HEK293 (cell line): Measurements from ENCODE around the gene C17orf100.
A peak's percentile ranks its signal among the peaks of the same experiment; 100 is the strongest.
"Not testable (repeated sequence)": the region's sequence is repeated elsewhere in the genome, so short reads cannot be mapped to it uniquely, and the experiment has no call there.

Source experiments
- CTCF ChIA-PET: fragments of 350-600 bp; formaldehyde crosslinking; extraction: SDS; loops from one replicate; lab custom pipeline; 2021; ENCODE audit warnings: antibody characterized with exemption; lab: Yijun Ruan, JAX
- POLR2A ChIA-PET: fragments of 300-600 bp; formaldehyde crosslinking; extraction: SDS; loops from one replicate; lab custom pipeline; 2020; ENCODE audit warnings: antibody characterized with exemption, inconsistent platforms; lab: Yijun Ruan, JAX
- H3K27ac ChIP-seq: fragments of 200-500 bp; sonication (Bioruptor generic); 2 replicates; pipeline ENCODE4 v1.5.1; 2014; ENCODE audit warnings: low read depth, low read length, control low read depth, inconsistent platforms; ENCODE audit errors: extremely low read depth
- H3K36me3 ChIP-seq, 2 experiments: fragments of 200-500 bp in 1 of 2; sonication (Bioruptor generic) in 1 of 2; 1 replicate in 1 of 2; 2 replicates in 1 of 2; pipeline ENCODE4 v1.5.1; 2014 to 2017; ENCODE audit warnings: inconsistent platforms in 2 of 2, low read length in 2 of 2; ENCODE audit not compliant: control insufficient read depth in 2 of 2, insufficient read depth in 1 of 2
- H3K4me1 ChIP-seq: fragments of 200-500 bp; sonication (Bioruptor generic); 2 replicates; pipeline ENCODE4 v1.5.1; 2014; ENCODE audit warnings: mild to moderate bottlenecking, low read length, inconsistent platforms; ENCODE audit not compliant: control insufficient read depth, insufficient read depth
- H3K4me3 ChIP-seq: 2 replicates; pipeline ENCODE4 v1.5.1; 2011; ENCODE audit warnings: low read depth, mild to moderate bottlenecking, control low read depth, low read length, moderate library complexity
- H3K9me3 ChIP-seq: fragments of 200-500 bp; sonication (Bioruptor generic); 2 replicates; pipeline ENCODE4 v1.5.1; 2014; ENCODE audit warnings: low read depth, low read length, inconsistent platforms; ENCODE audit not compliant: control insufficient read depth, insufficient read depth
- KLF1 ChIP-seq: fragments of 450-650 bp; formaldehyde crosslinking; IDR thresholded peaks from 2 replicates; pipeline ENCODE4 v1.5.1; 2016; ENCODE audit warnings: missing biosample characterization, missing genetic modification characterization
- KLF9 ChIP-seq: fragments of 450-650 bp; formaldehyde crosslinking; IDR thresholded peaks from 2 replicates; pipeline ENCODE4 v1.5.1; 2016; ENCODE audit warnings: missing biosample characterization, missing genetic modification characterization, low read depth
- ZBTB17 ChIP-seq: fragments of 450-650 bp; formaldehyde crosslinking; IDR thresholded peaks from 2 replicates; pipeline ENCODE4 v1.5.1; 2016; ENCODE audit warnings: missing biosample characterization, missing genetic modification characterization
- ZFHX2 ChIP-seq: fragments of 450-650 bp; formaldehyde crosslinking; conservative IDR thresholded peaks from 2 replicates; pipeline ENCODE4 v1.5.1; 2016; ENCODE audit warnings: missing biosample characterization, missing genetic modification characterization
- ZFP3 ChIP-seq: fragments of 450-650 bp; formaldehyde crosslinking; IDR thresholded peaks from 2 replicates; pipeline ENCODE4 v1.5.1; 2016; ENCODE audit warnings: low read depth, missing biosample characterization, missing genetic modification characterization
- ZFP69B ChIP-seq: fragments of 450-650 bp; formaldehyde crosslinking; IDR thresholded peaks from 2 replicates; pipeline ENCODE4 v1.5.1; 2016; ENCODE audit warnings: missing biosample characterization, missing genetic modification characterization
- ZNF174 ChIP-seq: fragments of 450-650 bp; formaldehyde crosslinking; IDR thresholded peaks from 2 replicates; pipeline ENCODE4 v1.5.0; 2017; ENCODE audit warnings: missing biosample characterization, mild to moderate bottlenecking, missing genetic modification characterization
- ZNF214 ChIP-seq: fragments of 450-650 bp; formaldehyde crosslinking; IDR thresholded peaks from 2 replicates; pipeline ENCODE4 v1.5.1; 2017; ENCODE audit warnings: missing biosample characterization, mild to moderate bottlenecking, missing genetic modification characterization, borderline replicate concordance
- ZNF239 ChIP-seq: fragments of 450-650 bp; formaldehyde crosslinking; IDR thresholded peaks from 2 replicates; pipeline ENCODE4 v1.5.1; 2016; ENCODE audit warnings: missing biosample characterization, missing genetic modification characterization
- ZNF416 ChIP-seq: fragments of 450-650 bp; formaldehyde crosslinking; IDR thresholded peaks from 2 replicates; pipeline ENCODE4 v1.5.1; 2016; ENCODE audit warnings: missing biosample characterization, missing genetic modification characterization
- ZNF514 ChIP-seq: fragments of 450-650 bp; formaldehyde crosslinking; IDR thresholded peaks from 2 replicates; pipeline ENCODE4 v1.5.1; 2016; ENCODE audit warnings: missing biosample characterization, missing genetic modification characterization
- ZNF654 ChIP-seq: fragments of 450-650 bp; formaldehyde crosslinking; IDR thresholded peaks from 2 replicates; pipeline ENCODE4 v1.5.1; 2016; ENCODE audit warnings: low read depth, missing biosample characterization, missing genetic modification characterization
- ZNF692 ChIP-seq: fragments of 450-650 bp; formaldehyde crosslinking; IDR thresholded peaks from 2 replicates; pipeline ENCODE4 v1.5.1; 2016; ENCODE audit warnings: missing biosample characterization, missing genetic modification characterization
- ZSCAN30 ChIP-seq: fragments of 450-650 bp; IDR thresholded peaks from 2 replicates; pipeline ENCODE4 v1.5.1; 2018; ENCODE audit warnings: missing biosample characterization, mild to moderate bottlenecking, missing genetic modification characterization, moderate library complexity
- TF ChIP-seq, protein P1 (sequence below): fragments of 450-650 bp; formaldehyde crosslinking; IDR thresholded peaks from 2 replicates; pipeline ENCODE4 v1.5.1; 2016; ENCODE audit warnings: missing biosample characterization, missing genetic modification characterization
- TF ChIP-seq, protein P2 (sequence below): sonication (generic); formaldehyde crosslinking; IDR thresholded peaks from 2 replicates; pipeline ENCODE4 v1.8.1; 2022; ENCODE audit warnings: mild to moderate bottlenecking, moderate library complexity, missing genetic modification reagents
- TF ChIP-seq, protein P3 (sequence below): fragments of 450-650 bp; formaldehyde crosslinking; IDR thresholded peaks from 2 replicates; pipeline ENCODE4 v1.5.1; 2016; ENCODE audit warnings: missing biosample characterization, missing genetic modification characterization

Gene C17orf100

GRCh38 chr17:6660805-6661463, 9.4 kb downstream of the C17orf100 start:
- peak; percentile 46 for TF ChIP-seq ZFHX2 (tag by site-specific recombination)
- no peak for TF ChIP-seq ZNF174 (tag by site-specific recombination)
- CTCF ChIA-PET = interaction anchor here (0.7 to 1.8 kb wide), 5 partner anchors 10 to 385 kb away, joined by 3 to 9 read pairs (median 4); no protein-coding TSS in a partner anchor
- Histone ChIP-seq H3K36me3 (no peaks in the 10 kb centered on the region), H3K27ac (no peak overlapping the region), H3K4me1 (no peaks in the 10 kb centered on the region), H3K4me3 (no peak overlapping the region), H3K9me3 (no peaks in the 10 kb centered on the region)
- POLR2A ChIA-PET = no interaction called here

DNA sequence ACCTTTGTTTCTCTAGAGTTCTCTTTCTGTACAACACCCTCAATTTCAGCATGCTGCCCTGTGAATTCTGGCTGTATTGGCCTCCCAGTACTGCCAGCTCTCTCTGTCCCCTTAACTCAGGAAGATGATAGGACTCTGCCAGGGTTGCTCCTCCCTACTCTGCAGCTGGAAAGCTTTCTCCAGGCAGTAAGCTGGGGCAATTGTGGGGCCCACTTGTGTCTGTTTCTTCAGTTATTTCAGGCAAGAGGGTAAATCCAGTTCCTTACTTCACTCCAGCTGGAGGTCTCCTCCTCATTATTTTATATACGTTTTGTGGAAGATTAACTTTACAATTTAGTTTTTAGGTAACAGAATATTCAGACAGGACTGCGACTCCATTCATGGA, 9.9 kb downstream of the C17orf100 start:
- TF ChIP-seq ZNF416 (tag by site-specific recombination) (no peak), ZFP69B (tag by site-specific recombination) (peak; percentile 74; the same call in 1 of the 2 replicates), ZNF239 (tag by site-specific recombination) (no peak), ZNF692 (tag by site-specific recombination) (peak; percentile 75)
- TF ChIP-seq, protein P1, sequence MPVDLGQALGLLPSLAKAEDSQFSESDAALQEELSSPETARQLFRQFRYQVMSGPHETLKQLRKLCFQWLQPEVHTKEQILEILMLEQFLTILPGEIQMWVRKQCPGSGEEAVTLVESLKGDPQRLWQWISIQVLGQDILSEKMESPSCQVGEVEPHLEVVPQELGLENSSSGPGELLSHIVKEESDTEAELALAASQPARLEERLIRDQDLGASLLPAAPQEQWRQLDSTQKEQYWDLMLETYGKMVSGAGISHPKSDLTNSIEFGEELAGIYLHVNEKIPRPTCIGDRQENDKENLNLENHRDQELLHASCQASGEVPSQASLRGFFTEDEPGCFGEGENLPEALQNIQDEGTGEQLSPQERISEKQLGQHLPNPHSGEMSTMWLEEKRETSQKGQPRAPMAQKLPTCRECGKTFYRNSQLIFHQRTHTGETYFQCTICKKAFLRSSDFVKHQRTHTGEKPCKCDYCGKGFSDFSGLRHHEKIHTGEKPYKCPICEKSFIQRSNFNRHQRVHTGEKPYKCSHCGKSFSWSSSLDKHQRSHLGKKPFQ (tag by site-specific recombination) = no peak
- TF ChIP-seq, all 188 proteins: peak for 2
- no peaks in the 10 kb centered on the region for H3K9me3 ChIP-seq
- no peak overlapping the region for H3K27ac ChIP-seq
- POLR2A ChIA-PET = no interaction called here
- CTCF ChIA-PET = interaction anchor here (0.7 to 1.7 kb wide), 2 partner anchors 9 to 243 kb away, joined by 3 to 5 read pairs; no protein-coding TSS in a partner anchor
- no peaks in the 10 kb centered on the region; a peak in 1 of 3 replicates for H3K36me3 ChIP-seq
- H3K4me3 ChIP-seq = no peak overlapping the region
- H3K4me1 ChIP-seq = no peaks in the 10 kb centered on the region

DNA sequence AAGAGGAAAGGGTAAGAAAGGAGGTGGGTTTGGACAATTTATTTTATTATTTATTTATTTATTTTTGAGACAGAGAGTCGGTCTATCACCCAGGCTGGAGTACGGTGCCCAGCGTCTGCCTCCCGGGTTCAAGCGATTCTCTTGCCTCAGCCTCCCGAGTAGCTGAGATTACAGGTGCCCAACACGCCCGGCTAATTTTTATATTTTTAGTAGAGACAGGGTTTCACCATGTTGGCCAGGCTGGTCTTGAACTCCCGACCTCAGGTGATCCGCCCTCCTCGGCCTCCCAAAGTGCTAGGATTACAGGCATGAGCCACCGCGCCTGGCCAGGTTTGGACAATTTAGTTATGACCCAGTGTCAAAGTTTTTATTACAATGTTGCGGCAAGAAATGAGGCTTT, 11.6 kb downstream of the C17orf100 start:
- H3K27ac ChIP-seq, POLR2A ChIA-PET, H3K4me1 ChIP-seq, H3K36me3 ChIP-seq, H3K9me3 ChIP-seq, H3K4me3 ChIP-seq: not testable (repeated sequence)
- CTCF ChIA-PET = interaction anchor here (0.8 to 3.4 kb wide), 3 partner anchors 180 to 603 kb away, joined by 4 to 15 read pairs (median 10); no protein-coding TSS in a partner anchor

- ChIA-PET CTCF (interaction anchor here (0.6 to 3.2 kb wide), 35 partner anchors 12 to 471 kb away, joined by 3 to 72 read pairs (median 5); partner anchors contain the start of gene SLC13A5), POLR2A (interaction anchor here (1.5 kb wide), 1 partner anchor 25 kb away, joined by 3 read pairs; no protein-coding TSS in a partner anchor)
- no peak overlapping the region for H3K27ac ChIP-seq
- TF ChIP-seq ZNF514 (tag by site-specific recombination) (no peak), ZSCAN30 (tag by site-specific recombination) (peak; percentile 74; the same call in 1 of the 2 replicates), KLF9 (tag by site-specific recombination) (no peak), ZNF214 (tag by site-specific recombination) (no peak), ZBTB17 (tag by site-specific recombination) (0 out of 2 replicates have a peak, but pooled peaks have one; percentile 22), KLF1 (tag by site-specific recombination) (no peak), ZFP3 (tag by site-specific recombination) (no peak), ZNF654 (tag by site-specific recombination) (peak; percentile 97)
- TF ChIP-seq, protein P2, sequence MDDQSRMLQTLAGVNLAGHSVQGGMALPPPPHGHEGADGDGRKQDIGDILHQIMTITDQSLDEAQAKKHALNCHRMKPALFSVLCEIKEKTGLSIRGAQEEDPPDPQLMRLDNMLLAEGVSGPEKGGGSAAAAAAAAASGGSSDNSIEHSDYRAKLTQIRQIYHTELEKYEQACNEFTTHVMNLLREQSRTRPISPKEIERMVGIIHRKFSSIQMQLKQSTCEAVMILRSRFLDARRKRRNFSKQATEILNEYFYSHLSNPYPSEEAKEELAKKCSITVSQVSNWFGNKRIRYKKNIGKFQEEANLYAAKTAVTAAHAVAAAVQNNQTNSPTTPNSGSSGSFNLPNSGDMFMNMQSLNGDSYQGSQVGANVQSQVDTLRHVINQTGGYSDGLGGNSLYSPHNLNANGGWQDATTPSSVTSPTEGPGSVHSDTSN (CRISPR knock-in tag) = 0 out of 2 replicates have a peak, but pooled peaks have one; percentile 17
- TF ChIP-seq, protein P3, sequence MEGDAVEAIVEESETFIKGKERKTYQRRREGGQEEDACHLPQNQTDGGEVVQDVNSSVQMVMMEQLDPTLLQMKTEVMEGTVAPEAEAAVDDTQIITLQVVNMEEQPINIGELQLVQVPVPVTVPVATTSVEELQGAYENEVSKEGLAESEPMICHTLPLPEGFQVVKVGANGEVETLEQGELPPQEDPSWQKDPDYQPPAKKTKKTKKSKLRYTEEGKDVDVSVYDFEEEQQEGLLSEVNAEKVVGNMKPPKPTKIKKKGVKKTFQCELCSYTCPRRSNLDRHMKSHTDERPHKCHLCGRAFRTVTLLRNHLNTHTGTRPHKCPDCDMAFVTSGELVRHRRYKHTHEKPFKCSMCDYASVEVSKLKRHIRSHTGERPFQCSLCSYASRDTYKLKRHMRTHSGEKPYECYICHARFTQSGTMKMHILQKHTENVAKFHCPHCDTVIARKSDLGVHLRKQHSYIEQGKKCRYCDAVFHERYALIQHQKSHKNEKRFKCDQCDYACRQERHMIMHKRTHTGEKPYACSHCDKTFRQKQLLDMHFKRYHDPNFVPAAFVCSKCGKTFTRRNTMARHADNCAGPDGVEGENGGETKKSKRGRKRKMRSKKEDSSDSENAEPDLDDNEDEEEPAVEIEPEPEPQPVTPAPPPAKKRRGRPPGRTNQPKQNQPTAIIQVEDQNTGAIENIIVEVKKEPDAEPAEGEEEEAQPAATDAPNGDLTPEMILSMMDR (tag by site-specific recombination) = peak; percentile 86
- peaks cover 0 to 7% of the 10 kb centered on the region in 2 experiments; a peak in 2 of 3 replicates for H3K36me3 ChIP-seq
- H3K4me1 ChIP-seq = no peaks in the 10 kb centered on the region
- no peaks in the 10 kb centered on the region for H3K9me3 ChIP-seq
- H3K4me3 ChIP-seq = no peak overlapping the region
Measured at GRCh38 chr17:6666077-6666521, 14.5 kb downstream of the C17orf100 start.
